Ovary (tissue), 9 donors: Measurements from ENCODE around the gene CCER1. TPM values are rescaled to one million over a fixed set of nuclear protein-coding genes. Genes with fewer than 3 reads are reported as not detected.

Source experiments
- DNase-seq, 5 donors: peaks; one replicate each; pipeline ENCODE4 v3.0.0-alpha.2; 2019 to 2020
- H3K27ac ChIP-seq, 2 donors: fragments of 200-600 bp; one replicate each; pipeline versions ENCODE4 v1.5.1 to v1.8.0; 2019 to 2022
- H3K27me3 ChIP-seq: fragments of 200-600 bp; one replicate; pipeline ENCODE4 v1.8.0; 2022
- H3K36me3 ChIP-seq: fragments of 200-600 bp; sonication (generic); one replicate; pipeline ENCODE4 v1.5.1; 2019
- H3K4me1 ChIP-seq: one replicate; pipeline ENCODE4 v1.8.1; 2013; ENCODE audit warnings: mild to moderate bottlenecking, moderate library complexity; ENCODE audit not compliant: insufficient read depth
- H3K4me3 ChIP-seq: fragments of 200-600 bp; sonication (generic); one replicate; pipeline ENCODE4 v1.5.1; 2017
- H3K9me3 ChIP-seq, 2 donors: fragments of 200-600 bp in 1 of 2; sonication (generic) in 1 of 2; one replicate each; pipeline versions ENCODE4 v1.5.1 to v1.8.1; 2013 to 2019; ENCODE audit warnings: mild to moderate bottlenecking in 1 of 2, moderate library complexity in 1 of 2
- CTCF ChIP-seq, 3 donors: fragments of 450-650 bp in 2 of 3; fragments of 200-600 bp in 1 of 3; IDR thresholded peaks; one replicate each; pipeline versions ENCODE4 v1.5.1 to v1.8.0; 2016 to 2022; ENCODE audit warnings: antibody characterized with exemption in 3 of 3, mild to moderate bottlenecking in 1 of 3
- EP300 ChIP-seq: sonication (generic); formaldehyde crosslinking; IDR thresholded peaks from one replicate; pipeline ENCODE4 v1.6.1; 2017; ENCODE audit warnings: antibody characterized with exemption
- POLR2A ChIP-seq: fragments of 450-650 bp; IDR thresholded peaks from one replicate; pipeline ENCODE4 v1.6.1; 2017; ENCODE audit warnings: antibody characterized with exemption, mild to moderate bottlenecking, moderate library complexity
- WGBS, 3 donors: extraction: QIAGEN DNeasy Blood & Tissue Kit in 1 of 3; methylation state at CpG; one replicate each; pipeline versions ENCODE4 v1.1.5 to v1.1.7; 2013 to 2017; 5-methylcytosine and 5-hydroxymethylcytosine counted together
- intact Hi-C, 4 donors: fragments of 100-400 bp; cut with DNase I; formaldehyde crosslinking; loops; one replicate each; pipeline versions ENCODE4 v1.11.0 to v1.15.1; 2022 to 2023
- polyA plus RNA-seq, 2 donors: library from polyadenylated mRNA; stranded (reverse); fragments of 200-250 nt in 1 of 2; fragments of 350-450 nt in 1 of 2; fragmentation: Illumina TruSeq in 1 of 2; extraction: RNeasy Lipid Tissue Mini Kit (QIAGEN cat#74804) in 1 of 2; gene quantifications; one replicate each; pipeline ENCODE4 v1.2.3, GENCODE V29; 2013 to 2014
- total RNA-seq, 7 donors: library from RNA; depleted of rRNA in 2 of 7; stranded (reverse); fragments of >200 nt in 2 of 7; fragmentation: NEBNext Ultra II Directional in 3 of 7; extraction: Animal tissue kit (Norgen Biotek cat#: 25700) in 3 of 7; gene quantifications; one replicate each; pipeline versions ENCODE4 v1.1.0 to v1.2.4, GENCODE V29; 2016 to 2023
- donor health status: DM: no; HTN: no; CAD: no; lungs with moderate emphysema.
- donor health status: DM: no; HTN: no; CAD: no.
- donor health status: Bipolar disorder and iron deficiency.
- donor health status: DM: yes; HTN: yes; CAD: no.
- donor health status: DM: no; HTN: no; CAD: no.
- donor health status: DM: yes; HTN: yes; CAD: no.

Gene CCER1
- total and polyA plus RNA-seq, 9 donors = not detected

GRCh38 chr12:90936230-90937005 is 18.6 kb downstream of the CCER1 start:
- no peaks in the 10 kb centered on the region for H3K27me3 ChIP-seq
- no peaks in the 10 kb centered on the region for H3K4me1 ChIP-seq
- no peak overlapping the region for H3K27ac ChIP-seq
- no peak for DNase-seq
- TF ChIP-seq CTCF (IDR thresholded peaks at IDR 0.05) (no peak), EP300 (no peak), POLR2A (no peak)
- no peak overlapping the region for H3K4me3 ChIP-seq
- intact Hi-C loops = no loop called here
- no peaks in the 10 kb centered on the region for H3K9me3 ChIP-seq
- WGBS, 3 donors = 99 to 100% (median 99%) methylated on average over 5 of the region's 5 CpGs
- H3K36me3 ChIP-seq = no peaks in the 10 kb centered on the region

GRCh38 chr12:90925562-90925961 is 29.4 kb downstream of the CCER1 start:
- WGBS, 3 donors = 81 to 85% (median 81%) methylated on average over 5 of the region's 5 CpGs
- TF ChIP-seq POLR2A = no peak
- TF ChIP-seq CTCF (IDR thresholded peaks at IDR 0.05) = no peak
- TF ChIP-seq EP300 = no peak
- no peak overlapping the region for H3K27ac ChIP-seq
- DNase-seq = no peak
- peaks cover 3% of the 10 kb centered on the region for H3K4me1 ChIP-seq
- no peaks in the 10 kb centered on the region for H3K27me3 ChIP-seq
- no peaks in the 10 kb centered on the region for H3K36me3 ChIP-seq
- H3K4me3 ChIP-seq = no peak overlapping the region
- intact Hi-C loops = no loop called here
- H3K9me3 ChIP-seq = no peaks in the 10 kb centered on the region

GRCh38 chr12:90924406-90924805 is 30.6 kb downstream of the CCER1 start:
- no peak for DNase-seq
- Histone ChIP-seq H3K27me3 (no peaks in the 10 kb centered on the region), H3K36me3 (no peaks in the 10 kb centered on the region), H3K27ac (no peak overlapping the region), H3K4me1 (peaks cover 3% of the 10 kb centered on the region), H3K4me3 (no peak overlapping the region), H3K9me3 (no peaks in the 10 kb centered on the region)
- WGBS, 3 donors = 17 to 22% (median 20%) methylated on average over 1 of the region's 1 CpG
- intact Hi-C loops = no loop called here
- TF ChIP-seq POLR2A (no peak), CTCF (IDR thresholded peaks at IDR 0.05) (no peak), EP300 (no peak)

- Histone ChIP-seq H3K4me3 (no peak overlapping the region), H3K4me1 (peaks cover 3% of the 10 kb centered on the region), H3K27me3 (no peaks in the 10 kb centered on the region), H3K27ac (no peak overlapping the region), H3K36me3 (no peaks in the 10 kb centered on the region), H3K9me3 (no peaks in the 10 kb centered on the region)
- intact Hi-C loops = no loop called here
- no peak for DNase-seq
- no peak for TF ChIP-seq CTCF (IDR thresholded peaks at IDR 0.05)
- no peak for TF ChIP-seq EP300
- no peak for TF ChIP-seq POLR2A
Measured at GRCh38 chr12:90922145-90922627, 32.8 kb downstream of the CCER1 start.
